HEK293 (cell line): Measurements from ENCODE around the gene RAF1.

Experiments
- ZFP37 ChIP-seq: fragments of 450-650 bp; formaldehyde crosslinking; IDR thresholded peaks from 2 replicates; pipeline ENCODE4 v1.5.1; 2016; ENCODE audit warnings: missing biosample characterization, missing genetic modification characterization
- ZNF221 ChIP-seq: fragments of 450-650 bp; formaldehyde crosslinking; IDR thresholded peaks from 2 replicates; pipeline ENCODE4 v1.5.1; 2017; ENCODE audit warnings: missing biosample characterization, missing genetic modification characterization, borderline replicate concordance
- TF ChIP-seq, protein P1 (sequence below): fragments of 450-650 bp; formaldehyde crosslinking; IDR thresholded peaks from 2 replicates; pipeline ENCODE4 v1.5.1; 2016; ENCODE audit warnings: missing biosample characterization, missing genetic modification characterization

GRCh38 chr3:12612514-12613226, 51.2 kb downstream of the RAF1 start:
- no peak for TF ChIP-seq ZNF221 (tag by site-specific recombination)
- TF ChIP-seq, protein P1, sequence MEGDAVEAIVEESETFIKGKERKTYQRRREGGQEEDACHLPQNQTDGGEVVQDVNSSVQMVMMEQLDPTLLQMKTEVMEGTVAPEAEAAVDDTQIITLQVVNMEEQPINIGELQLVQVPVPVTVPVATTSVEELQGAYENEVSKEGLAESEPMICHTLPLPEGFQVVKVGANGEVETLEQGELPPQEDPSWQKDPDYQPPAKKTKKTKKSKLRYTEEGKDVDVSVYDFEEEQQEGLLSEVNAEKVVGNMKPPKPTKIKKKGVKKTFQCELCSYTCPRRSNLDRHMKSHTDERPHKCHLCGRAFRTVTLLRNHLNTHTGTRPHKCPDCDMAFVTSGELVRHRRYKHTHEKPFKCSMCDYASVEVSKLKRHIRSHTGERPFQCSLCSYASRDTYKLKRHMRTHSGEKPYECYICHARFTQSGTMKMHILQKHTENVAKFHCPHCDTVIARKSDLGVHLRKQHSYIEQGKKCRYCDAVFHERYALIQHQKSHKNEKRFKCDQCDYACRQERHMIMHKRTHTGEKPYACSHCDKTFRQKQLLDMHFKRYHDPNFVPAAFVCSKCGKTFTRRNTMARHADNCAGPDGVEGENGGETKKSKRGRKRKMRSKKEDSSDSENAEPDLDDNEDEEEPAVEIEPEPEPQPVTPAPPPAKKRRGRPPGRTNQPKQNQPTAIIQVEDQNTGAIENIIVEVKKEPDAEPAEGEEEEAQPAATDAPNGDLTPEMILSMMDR (tag by site-specific recombination), result no peak
- no peak for TF ChIP-seq ZFP37 (tag by site-specific recombination)
